HG02840 (cell line): ENCODE results near the gene CEP63.

ENCODE experiments used
- ATAC-seq: cut with Tn5 transposase; IDR thresholded peaks from one replicate; pipeline ENCODE4 v1.9.1; 2021; ENCODE audit warnings: mild to moderate bottlenecking, moderate library complexity, moderate number of reproducible peaks; ENCODE audit not compliant: unreplicated experiment, low FRiP score

CEP63 gene

GRCh38 chr3:134485718-134486576 is at the start of gene CEP63, which contains the start of gene ANAPC13:
Gene CEP63, plus strand, starts transcription at chr3:134486057. Its CDS starts 9,264 bp downstream, at chr3:134495321.
Gene ANAPC13, minus strand, starts transcription at chr3:134485985. Its CDS starts 3,081 bp downstream, at chr3:134482904.
- ATAC-seq: peak; percentile 81

DNA sequence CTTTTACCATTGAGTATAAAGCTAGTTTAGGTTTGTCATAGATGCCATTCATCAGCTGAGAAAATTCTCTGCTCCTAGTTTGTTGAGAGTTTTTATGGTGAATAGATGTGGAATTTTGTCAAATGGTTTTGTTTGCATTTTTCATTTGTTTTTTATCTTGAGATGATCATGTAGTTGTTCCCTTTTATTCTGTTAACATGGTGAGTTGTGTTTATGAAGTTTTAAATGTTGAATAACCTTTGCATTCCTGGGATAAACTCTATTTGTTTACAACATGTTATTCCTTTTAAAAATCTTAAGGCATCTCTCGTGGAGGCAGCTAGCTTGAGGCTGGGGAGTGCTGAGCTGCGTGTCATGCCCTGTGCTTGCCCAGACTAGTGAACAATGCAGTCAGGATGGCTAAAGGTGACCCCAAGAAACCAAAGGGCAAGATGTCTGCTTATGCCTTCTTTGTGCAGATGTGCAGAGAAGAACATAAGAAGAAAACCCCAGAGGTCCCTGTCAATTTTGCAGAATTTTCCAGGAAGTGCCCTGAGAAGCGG is 48.6 kb upstream of the CEP63 start:
- ATAC-seq: no peak

GRCh38 chr3:134441321-134441720 is 44.5 kb upstream of the CEP63 start:
- ATAC-seq: no peak

DNA sequence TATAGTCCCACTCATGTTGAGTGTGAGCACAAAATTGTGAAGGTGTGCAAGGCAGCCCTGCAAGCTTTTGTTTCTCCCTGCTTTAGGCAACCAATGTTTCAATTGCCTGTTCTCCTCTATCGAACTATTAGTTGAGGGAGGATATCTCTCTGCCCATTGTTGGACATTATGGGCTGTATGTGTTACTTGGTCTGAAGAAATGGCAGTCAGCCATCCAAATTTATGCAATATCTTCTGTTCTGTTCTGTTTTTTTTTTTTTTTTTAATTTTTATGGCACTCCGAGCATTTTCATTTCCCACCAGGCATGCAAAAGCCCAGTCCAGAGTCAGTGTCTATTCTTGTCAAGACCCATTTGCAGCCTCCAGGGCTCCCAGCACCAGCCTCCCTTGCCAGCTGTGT is 44.0 kb upstream of the CEP63 start:
- ATAC-seq: no peak

GRCh38 chr3:134445095-134445494 is 40.8 kb upstream of the CEP63 start:
- no peak for ATAC-seq

DNA sequence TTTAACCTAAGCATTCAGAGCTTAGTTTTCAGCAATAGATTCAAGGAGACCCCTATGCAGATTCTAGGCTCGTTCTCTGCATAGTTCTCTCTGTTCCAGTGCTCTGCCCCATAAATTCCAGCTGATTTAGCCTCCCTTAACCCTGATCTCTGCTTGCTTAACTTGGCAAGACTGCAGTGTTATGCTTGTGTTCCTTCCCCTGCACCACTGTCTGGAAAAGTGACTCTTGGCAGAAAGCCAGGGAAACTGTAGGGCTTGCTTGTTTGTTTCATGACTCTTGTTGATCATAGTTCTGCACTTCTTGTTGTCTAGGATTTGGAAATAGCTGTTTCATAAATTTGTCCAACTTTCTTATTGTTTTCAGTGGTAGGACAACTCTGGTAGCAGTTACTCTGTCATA is 40.2 kb upstream of the CEP63 start:
- ATAC-seq: no peak

DNA sequence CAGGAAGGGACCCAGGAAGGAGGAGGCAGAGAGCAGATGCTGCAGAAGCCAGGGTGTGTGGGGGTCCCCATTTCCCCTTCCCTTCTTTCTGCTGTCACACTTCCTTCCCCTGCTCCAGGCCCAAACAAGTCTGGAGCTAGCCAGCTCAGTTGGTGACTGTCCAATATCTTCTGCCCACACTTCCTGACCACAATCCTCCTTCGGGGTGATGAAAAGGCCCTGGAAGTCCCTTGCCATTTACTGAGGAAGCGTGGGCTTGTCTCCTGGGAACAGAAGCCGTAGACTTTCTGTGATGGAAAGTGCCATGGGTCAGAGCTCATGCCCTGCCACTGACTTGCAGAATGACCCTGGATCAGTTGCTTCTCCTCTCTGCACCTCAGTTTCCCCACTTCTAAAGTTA is 39.1 kb upstream of the CEP63 start:
- ATAC-seq: no peak

- ATAC-seq: no peak
Measured at GRCh38 chr3:134447351-134447750, 38.5 kb upstream of the CEP63 start.

GRCh38 chr3:134448664-134449063 is 37.2 kb upstream of the CEP63 start:
- no peak for ATAC-seq

DNA sequence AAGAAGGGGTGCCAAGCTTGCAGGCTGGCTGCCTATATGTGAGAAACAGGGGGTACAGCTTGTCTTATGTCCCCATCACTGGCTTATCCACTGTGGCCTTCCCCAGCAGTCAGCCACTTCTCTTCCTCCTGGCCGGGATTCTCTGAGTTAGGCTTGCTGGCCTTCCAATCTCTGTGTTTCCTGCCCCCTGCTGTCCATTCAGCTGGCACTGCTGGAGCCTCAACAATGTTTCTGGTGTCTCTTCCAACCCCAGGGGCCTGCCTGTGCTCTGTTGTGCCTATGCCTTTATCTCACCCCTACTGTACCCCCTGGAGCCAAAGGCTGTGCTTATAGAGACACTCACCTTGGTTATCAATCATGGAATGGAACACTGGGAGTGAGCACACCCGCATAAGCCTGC is 36.6 kb upstream of the CEP63 start:
- no peak for ATAC-seq

DNA sequence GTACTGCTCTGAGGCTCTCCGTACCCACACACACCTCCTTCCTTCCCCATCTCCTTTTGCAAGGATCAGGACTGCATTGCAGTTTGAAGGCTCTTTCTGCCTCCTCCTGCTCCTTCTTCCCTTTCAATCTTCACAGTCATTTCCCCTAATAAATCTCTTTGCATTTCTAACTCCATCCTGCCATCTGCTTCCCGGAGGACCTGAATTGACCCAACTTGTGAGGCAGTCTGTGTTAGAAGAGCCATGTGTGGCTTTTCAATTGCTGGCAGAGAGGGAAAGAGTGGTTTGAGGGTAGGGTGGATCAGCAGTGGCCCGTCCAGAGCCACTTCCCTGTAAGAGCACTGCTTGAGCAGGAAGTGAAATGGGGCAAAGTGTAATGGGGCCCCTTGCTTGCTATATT is 35.9 kb upstream of the CEP63 start:
- ATAC-seq: no peak

DNA sequence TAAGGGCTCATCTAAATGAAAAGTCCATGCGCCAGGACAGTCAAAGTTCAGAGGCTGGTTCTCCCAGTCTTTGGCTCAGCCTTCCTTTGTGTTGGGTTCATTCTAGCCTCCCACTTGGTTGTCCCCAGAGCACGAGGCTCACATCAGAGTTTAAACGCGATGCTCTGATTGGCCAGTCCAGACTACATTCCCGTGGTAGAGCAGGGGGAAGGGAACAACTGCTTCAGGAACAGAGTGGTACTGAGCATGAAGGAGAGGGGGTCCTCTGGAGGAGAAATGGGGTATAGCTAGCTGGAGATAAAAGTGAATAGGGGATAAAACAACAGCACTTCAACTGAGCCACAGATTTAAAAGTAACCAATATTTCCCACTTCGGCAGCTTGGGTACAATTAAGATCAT is 32.2 kb upstream of the CEP63 start:
- ATAC-seq: no peak

- ATAC-seq: no peak
Measured at GRCh38 chr3:134457376-134458074, 28.3 kb upstream of the CEP63 start.

DNA sequence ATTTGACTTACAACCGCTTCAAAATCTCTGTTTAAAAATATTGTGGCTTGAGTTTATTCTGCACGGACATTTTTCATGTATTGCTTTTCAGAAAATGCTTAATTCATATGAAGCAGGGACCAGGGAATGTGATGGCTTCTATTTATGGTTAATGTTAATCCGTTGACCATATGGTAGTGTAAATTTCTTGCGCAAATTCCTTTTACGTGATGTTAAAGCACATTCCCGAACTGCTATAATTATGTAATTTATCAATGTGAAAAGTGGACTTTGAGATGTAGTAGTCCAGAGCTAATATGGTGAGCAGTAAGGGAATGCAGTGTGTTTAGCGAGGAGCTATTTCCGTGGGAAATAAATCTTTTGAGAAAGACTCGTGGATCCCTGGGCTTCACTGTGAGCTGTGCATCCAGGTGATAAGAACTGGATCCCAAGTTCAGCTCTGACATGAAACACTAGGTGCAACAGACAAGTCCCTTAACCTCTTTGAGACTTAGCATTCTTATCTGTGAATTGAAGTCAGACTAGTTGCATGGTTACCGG is 27.4 kb upstream of the CEP63 start:
- no peak for ATAC-seq

GRCh38 chr3:134459562-134459961 is 26.3 kb upstream of the CEP63 start:
- no peak for ATAC-seq

DNA sequence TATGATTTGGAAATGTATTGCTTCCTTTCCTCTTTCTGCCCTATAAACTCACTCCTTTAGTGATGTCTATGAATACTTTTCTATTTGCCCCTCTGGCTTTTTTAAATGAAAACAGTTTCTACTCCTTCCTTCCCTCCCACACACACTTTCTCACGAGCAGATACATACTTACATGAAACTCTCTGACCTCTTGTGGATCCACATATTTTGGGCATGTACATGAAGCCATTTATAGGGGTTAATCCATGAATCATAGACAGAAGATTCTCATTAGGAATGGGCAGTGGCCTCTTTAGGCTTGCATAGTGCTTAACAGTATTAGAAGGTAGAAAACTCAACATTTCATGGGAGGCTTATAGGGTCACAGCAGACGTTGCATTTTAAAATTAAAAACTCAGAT is 24.9 kb upstream of the CEP63 start:
- ATAC-seq: no peak

DNA sequence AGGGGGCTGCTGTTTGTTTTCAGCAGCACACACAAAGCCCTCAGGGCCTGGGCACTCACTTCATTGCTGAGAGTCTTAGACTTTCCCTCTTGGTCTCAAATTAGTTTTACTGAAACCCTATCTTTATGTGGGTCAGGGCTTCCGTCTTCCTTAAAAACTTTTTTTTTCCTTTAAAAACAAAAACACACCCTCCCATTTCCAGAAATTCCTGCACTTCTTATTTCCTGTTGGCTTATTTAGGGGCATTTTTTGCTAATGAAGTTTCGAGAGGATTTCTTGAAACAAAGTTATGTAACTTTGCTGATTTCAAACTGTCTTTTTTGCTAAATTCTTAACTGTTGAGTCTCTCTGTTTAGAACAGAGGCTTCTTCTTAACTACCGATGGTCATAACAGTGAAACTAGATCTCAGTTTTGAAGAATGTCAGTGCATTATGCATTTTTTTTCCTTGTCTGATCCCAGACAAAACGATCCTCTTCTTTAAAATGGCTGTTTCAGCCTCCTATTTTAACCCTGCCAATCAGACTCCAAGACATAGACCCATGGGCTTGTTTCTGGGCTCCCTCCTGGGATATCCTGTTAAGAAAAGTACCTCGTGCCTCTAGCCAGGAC is 23.4 kb upstream of the CEP63 start:
- ATAC-seq: no peak

DNA sequence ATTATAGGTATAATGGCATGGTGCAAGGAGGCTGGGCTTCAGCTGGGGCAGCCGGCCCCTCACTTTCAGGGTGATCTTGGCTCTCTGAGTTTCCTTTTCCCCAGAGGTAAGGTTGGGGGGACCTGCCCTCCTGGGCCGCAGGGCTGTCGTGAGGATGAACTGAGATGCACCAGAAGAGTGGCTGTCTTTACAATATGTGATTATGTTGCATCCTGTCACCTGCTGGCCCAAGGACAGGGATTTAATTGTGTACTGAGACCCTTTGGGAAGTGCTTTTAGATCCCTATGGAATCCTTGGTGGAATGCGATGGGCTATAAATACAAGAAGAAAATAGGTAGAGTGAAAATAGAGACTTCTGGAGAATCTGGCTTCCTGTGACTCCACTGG is 22.2 kb upstream of the CEP63 start:
- no peak for ATAC-seq

DNA sequence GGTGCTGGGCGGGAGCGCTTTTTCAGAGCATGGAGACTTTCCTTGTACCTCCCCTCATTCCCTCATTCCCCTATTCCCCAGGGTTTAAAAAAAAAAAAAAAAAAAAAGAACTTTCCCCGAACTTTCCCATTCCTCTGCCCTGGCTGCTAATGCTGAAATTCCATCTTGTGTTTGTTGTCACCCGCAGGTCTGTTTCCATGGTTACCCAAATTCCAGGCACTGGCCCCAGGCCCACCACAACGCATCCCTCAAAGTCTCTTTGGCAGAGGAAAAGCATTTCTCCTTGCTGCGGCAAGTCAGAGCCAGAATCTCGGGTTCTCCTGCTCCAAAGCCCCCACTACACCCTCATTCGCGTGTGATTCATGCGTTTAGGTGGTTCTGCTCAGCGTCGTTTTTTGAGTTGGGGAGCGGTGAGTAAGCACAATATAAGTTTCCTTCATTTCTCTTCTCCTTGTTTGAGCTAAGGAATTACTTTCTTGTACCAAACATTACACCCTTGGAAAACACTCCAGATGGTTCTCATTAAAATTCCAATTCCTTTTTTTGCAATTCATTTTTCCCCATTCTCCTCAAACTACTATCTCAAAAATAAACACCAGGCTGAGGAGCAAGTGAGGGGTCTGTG is 21.7 kb upstream of the CEP63 start:
- no peak for ATAC-seq

- ATAC-seq: no peak
Measured at GRCh38 chr3:134464689-134465365, 21.0 kb upstream of the CEP63 start.
